HEK293 (cell line): ENCODE measurements around the gene ZNF329.

Source experiments
- CTCF ChIA-PET: fragments of 350-600 bp; formaldehyde crosslinking; extraction: SDS; loops from one replicate; lab custom pipeline; 2021; ENCODE audit warnings: antibody characterized with exemption; lab: Yijun Ruan, JAX
- POLR2A ChIA-PET: fragments of 300-600 bp; formaldehyde crosslinking; extraction: SDS; loops from one replicate; lab custom pipeline; 2020; ENCODE audit warnings: antibody characterized with exemption, inconsistent platforms; lab: Yijun Ruan, JAX
- H3K27ac ChIP-seq: fragments of 200-500 bp; sonication (Bioruptor generic); 2 replicates; pipeline ENCODE4 v1.5.1; 2014; ENCODE audit warnings: low read depth, low read length, control low read depth, inconsistent platforms; ENCODE audit errors: extremely low read depth
- H3K36me3 ChIP-seq, 2 experiments: fragments of 200-500 bp in 1 of 2; sonication (Bioruptor generic) in 1 of 2; 1 replicate in 1 of 2; 2 replicates in 1 of 2; pipeline ENCODE4 v1.5.1; 2014 to 2017; ENCODE audit warnings: inconsistent platforms in 2 of 2, low read length in 2 of 2; ENCODE audit not compliant: control insufficient read depth in 2 of 2, insufficient read depth in 1 of 2
- H3K4me1 ChIP-seq: fragments of 200-500 bp; sonication (Bioruptor generic); 2 replicates; pipeline ENCODE4 v1.5.1; 2014; ENCODE audit warnings: mild to moderate bottlenecking, low read length, inconsistent platforms; ENCODE audit not compliant: control insufficient read depth, insufficient read depth
- H3K4me3 ChIP-seq: 2 replicates; pipeline ENCODE4 v1.5.1; 2011; ENCODE audit warnings: low read depth, mild to moderate bottlenecking, control low read depth, low read length, moderate library complexity
- H3K9me3 ChIP-seq: fragments of 200-500 bp; sonication (Bioruptor generic); 2 replicates; pipeline ENCODE4 v1.5.1; 2014; ENCODE audit warnings: low read depth, low read length, inconsistent platforms; ENCODE audit not compliant: control insufficient read depth, insufficient read depth
- BCL11A ChIP-seq: fragments of 450-650 bp; formaldehyde crosslinking; IDR thresholded peaks from 2 replicates; pipeline ENCODE4 v1.5.1; 2016; ENCODE audit warnings: low read depth, missing biosample characterization, missing genetic modification characterization
- EGR2 ChIP-seq: fragments of 450-650 bp; formaldehyde crosslinking; IDR thresholded peaks from 2 replicates; pipeline ENCODE4 v1.5.1; 2016; ENCODE audit warnings: low read depth, missing biosample characterization, missing genetic modification characterization
- SALL2 ChIP-seq: fragments of 450-650 bp; formaldehyde crosslinking; IDR thresholded peaks from 2 replicates; pipeline ENCODE4 v1.5.0; 2017; ENCODE audit warnings: missing biosample characterization, mild to moderate bottlenecking, missing genetic modification characterization, borderline replicate concordance
- ZBTB20 ChIP-seq: fragments of 450-650 bp; formaldehyde crosslinking; IDR thresholded peaks from 2 replicates; pipeline ENCODE4 v1.5.1; 2016; ENCODE audit warnings: missing biosample characterization, missing genetic modification characterization
- ZBTB48 ChIP-seq: fragments of 450-650 bp; formaldehyde crosslinking; IDR thresholded peaks from 2 replicates; pipeline ENCODE4 v1.5.1; 2016; ENCODE audit warnings: missing biosample characterization, missing genetic modification characterization
- ZFHX2 ChIP-seq: fragments of 450-650 bp; formaldehyde crosslinking; conservative IDR thresholded peaks from 2 replicates; pipeline ENCODE4 v1.5.1; 2016; ENCODE audit warnings: missing biosample characterization, missing genetic modification characterization
- ZIC2 ChIP-seq: fragments of 450-650 bp; formaldehyde crosslinking; IDR thresholded peaks from 2 replicates; pipeline ENCODE4 v1.5.1; 2016; ENCODE audit warnings: missing biosample characterization, missing genetic modification characterization
- ZNF146 ChIP-seq: fragments of 450-650 bp; formaldehyde crosslinking; IDR thresholded peaks from 2 replicates; pipeline ENCODE4 v1.5.1; 2016; ENCODE audit warnings: missing biosample characterization, missing genetic modification characterization
- ZNF155 ChIP-seq: fragments of 450-650 bp; formaldehyde crosslinking; IDR thresholded peaks from 2 replicates; pipeline ENCODE4 v1.5.1; 2016; ENCODE audit warnings: missing biosample characterization, missing genetic modification characterization
- ZNF16 ChIP-seq: fragments of 450-650 bp; formaldehyde crosslinking; IDR thresholded peaks from 2 replicates; pipeline ENCODE4 v1.5.1; 2016; ENCODE audit warnings: low read depth, missing biosample characterization, missing genetic modification characterization
- ZNF175 ChIP-seq: fragments of 450-650 bp; formaldehyde crosslinking; IDR thresholded peaks from 2 replicates; pipeline ENCODE4 v1.5.1; 2016; ENCODE audit warnings: missing biosample characterization, missing genetic modification characterization
- ZNF202 ChIP-seq: fragments of 450-650 bp; formaldehyde crosslinking; IDR thresholded peaks from 2 replicates; pipeline ENCODE4 v1.5.1; 2016; ENCODE audit warnings: missing biosample characterization, missing genetic modification characterization, borderline replicate concordance
- ZNF214 ChIP-seq: fragments of 450-650 bp; formaldehyde crosslinking; IDR thresholded peaks from 2 replicates; pipeline ENCODE4 v1.5.1; 2017; ENCODE audit warnings: missing biosample characterization, mild to moderate bottlenecking, missing genetic modification characterization, borderline replicate concordance
- ZNF221 ChIP-seq: fragments of 450-650 bp; formaldehyde crosslinking; IDR thresholded peaks from 2 replicates; pipeline ENCODE4 v1.5.1; 2017; ENCODE audit warnings: missing biosample characterization, missing genetic modification characterization, borderline replicate concordance
- ZNF24 ChIP-seq: fragments of 450-650 bp; formaldehyde crosslinking; IDR thresholded peaks from 2 replicates; pipeline ENCODE4 v1.5.1; 2016; ENCODE audit warnings: missing biosample characterization, missing genetic modification characterization
- ZNF341 ChIP-seq: fragments of 450-650 bp; formaldehyde crosslinking; IDR thresholded peaks from 2 replicates; pipeline ENCODE4; 2016; ENCODE audit warnings: low read depth, missing biosample characterization, missing genetic modification characterization
- ZNF391 ChIP-seq: fragments of 450-650 bp; formaldehyde crosslinking; IDR thresholded peaks from 2 replicates; pipeline ENCODE4 v1.5.1; 2016; ENCODE audit warnings: low read depth, missing biosample characterization, missing genetic modification characterization, borderline replicate concordance
- ZNF423 ChIP-seq: fragments of 450-650 bp; formaldehyde crosslinking; IDR thresholded peaks from 2 replicates; pipeline ENCODE4 v1.5.1; 2016; ENCODE audit warnings: missing biosample characterization, missing genetic modification characterization
- ZNF514 ChIP-seq: fragments of 450-650 bp; formaldehyde crosslinking; IDR thresholded peaks from 2 replicates; pipeline ENCODE4 v1.5.1; 2016; ENCODE audit warnings: missing biosample characterization, missing genetic modification characterization
- ZNF623 ChIP-seq: fragments of 450-650 bp; formaldehyde crosslinking; IDR thresholded peaks from 2 replicates; pipeline ENCODE4 v1.5.1; 2016; ENCODE audit warnings: missing biosample characterization, missing genetic modification characterization
- ZNF654 ChIP-seq: fragments of 450-650 bp; formaldehyde crosslinking; IDR thresholded peaks from 2 replicates; pipeline ENCODE4 v1.5.1; 2016; ENCODE audit warnings: low read depth, missing biosample characterization, missing genetic modification characterization
- ZNF658 ChIP-seq: fragments of 450-650 bp; formaldehyde crosslinking; IDR thresholded peaks from 2 replicates; pipeline ENCODE4; 2016; ENCODE audit warnings: missing biosample characterization, missing genetic modification characterization
- ZNF670 ChIP-seq: fragments of 450-650 bp; formaldehyde crosslinking; IDR thresholded peaks from 2 replicates; pipeline ENCODE4 v1.5.1; 2016; ENCODE audit warnings: missing biosample characterization, missing genetic modification characterization, low read depth
- ZNF76 ChIP-seq: fragments of 450-650 bp; formaldehyde crosslinking; IDR thresholded peaks from 2 replicates; pipeline ENCODE4; 2016; ENCODE audit warnings: low read depth, missing biosample characterization, missing genetic modification characterization, borderline replicate concordance
- ZNF785 ChIP-seq: fragments of 450-650 bp; formaldehyde crosslinking; IDR thresholded peaks from 2 replicates; pipeline ENCODE4 v1.5.1; 2016; ENCODE audit warnings: missing biosample characterization, missing genetic modification characterization
- ZNF837 ChIP-seq: fragments of 450-650 bp; formaldehyde crosslinking; IDR thresholded peaks from 2 replicates; pipeline ENCODE4 v1.5.1; 2016; ENCODE audit warnings: missing biosample characterization, missing genetic modification characterization
- ZNF843 ChIP-seq: fragments of 450-650 bp; formaldehyde crosslinking; IDR thresholded peaks from 2 replicates; pipeline ENCODE4 v1.5.1; 2016; ENCODE audit warnings: missing biosample characterization, missing genetic modification characterization
- ZSCAN5A ChIP-seq: fragments of 450-650 bp; formaldehyde crosslinking; IDR thresholded peaks from 2 replicates; pipeline ENCODE4 v1.5.1; 2016; ENCODE audit warnings: missing biosample characterization, missing genetic modification characterization
- ZXDB ChIP-seq: fragments of 450-650 bp; formaldehyde crosslinking; IDR thresholded peaks from 2 replicates; pipeline ENCODE4 v1.5.1; 2016; ENCODE audit warnings: missing biosample characterization, missing genetic modification characterization
- TF ChIP-seq, protein P1 (sequence below): fragments of 450-650 bp; formaldehyde crosslinking; IDR thresholded peaks from 2 replicates; pipeline ENCODE4 v1.5.1; 2017; ENCODE audit warnings: missing biosample characterization, missing genetic modification characterization
- TF ChIP-seq, protein P2 (sequence below): fragments of 450-650 bp; formaldehyde crosslinking; IDR thresholded peaks from 2 replicates; pipeline ENCODE4 v1.5.1; 2016; ENCODE audit warnings: missing biosample characterization, missing genetic modification characterization
- TF ChIP-seq, protein P3 (sequence below): fragments of 450-650 bp; formaldehyde crosslinking; IDR thresholded peaks from 2 replicates; pipeline ENCODE4 v1.5.1; 2016; ENCODE audit warnings: missing biosample characterization, missing genetic modification characterization

The ZNF329 gene

GRCh38 chr19:58154679-58155648 lies 4.4 kb upstream of the ZNF329 start:
- Histone ChIP-seq H3K4me1 (no peaks in the 10 kb centered on the region), H3K27ac (peak overlapping the region; percentile 39; the same call in 1 of the 2 replicates), H3K4me3 (peak overlapping the region; percentile 97), H3K9me3 (no peaks in the 10 kb centered on the region; the same call in 1 of the 2 replicates), H3K36me3 (no peaks in the 10 kb centered on the region)
- POLR2A ChIA-PET = interaction anchor here (0.7 to 0.8 kb wide), 3 partner anchors 109 to 1339 kb away, joined by 3 to 4 read pairs (median 3); partner anchors contain the start of gene ZNF417
- CTCF ChIA-PET = interaction anchor here (0.7 to 1.7 kb wide), 5 partner anchors 31 to 374 kb away, joined by 3 to 7 read pairs (median 4); no protein-coding TSS in a partner anchor
- no peak; the same call in 1 of the 2 replicates for TF ChIP-seq ZNF391 (tag by site-specific recombination)
- TF ChIP-seq ZNF837 (tag by site-specific recombination) = no peak
- 0 out of 2 replicates have a peak, but pooled peaks have one; percentile 8 for TF ChIP-seq ZNF623 (tag by site-specific recombination)
- no peak for TF ChIP-seq ZBTB48 (tag by site-specific recombination)
- TF ChIP-seq ZFHX2 = peak; percentile 65; the same call in 1 of the 2 replicates
- no peak for TF ChIP-seq ZNF155 (tag by site-specific recombination)
- no peak for TF ChIP-seq ZNF202
- TF ChIP-seq ZNF670 (tag by site-specific recombination) = no peak
- no peak for TF ChIP-seq ZNF423 (tag by site-specific recombination)
- TF ChIP-seq SALL2 (tag by site-specific recombination) = no peak
- peak; percentile 75 for TF ChIP-seq ZNF341 (tag by site-specific recombination)
- no peak for TF ChIP-seq BCL11A (tag by site-specific recombination)
- no peak for TF ChIP-seq ZNF175
- TF ChIP-seq ZIC2 (tag by site-specific recombination) = 0 out of 2 replicates have a peak, but pooled peaks have one; percentile 15
- peak; percentile 93 for TF ChIP-seq ZNF654 (tag by site-specific recombination)
- TF ChIP-seq ZNF76 (tag by site-specific recombination) = peak; percentile 95
- TF ChIP-seq ZNF221 (tag by site-specific recombination) = no peak
- no peak for TF ChIP-seq ZNF658 (tag by site-specific recombination)
- TF ChIP-seq ZNF214 (tag by site-specific recombination) = no peak
- TF ChIP-seq ZNF785 (tag by site-specific recombination) = no peak
- no peak for TF ChIP-seq ZNF843 (tag by site-specific recombination)
- no peak for TF ChIP-seq ZNF514 (tag by site-specific recombination)
- no peak for TF ChIP-seq ZNF146 (tag by site-specific recombination)
- no peak for TF ChIP-seq ZNF16 (tag by site-specific recombination)
- TF ChIP-seq, protein P1, sequence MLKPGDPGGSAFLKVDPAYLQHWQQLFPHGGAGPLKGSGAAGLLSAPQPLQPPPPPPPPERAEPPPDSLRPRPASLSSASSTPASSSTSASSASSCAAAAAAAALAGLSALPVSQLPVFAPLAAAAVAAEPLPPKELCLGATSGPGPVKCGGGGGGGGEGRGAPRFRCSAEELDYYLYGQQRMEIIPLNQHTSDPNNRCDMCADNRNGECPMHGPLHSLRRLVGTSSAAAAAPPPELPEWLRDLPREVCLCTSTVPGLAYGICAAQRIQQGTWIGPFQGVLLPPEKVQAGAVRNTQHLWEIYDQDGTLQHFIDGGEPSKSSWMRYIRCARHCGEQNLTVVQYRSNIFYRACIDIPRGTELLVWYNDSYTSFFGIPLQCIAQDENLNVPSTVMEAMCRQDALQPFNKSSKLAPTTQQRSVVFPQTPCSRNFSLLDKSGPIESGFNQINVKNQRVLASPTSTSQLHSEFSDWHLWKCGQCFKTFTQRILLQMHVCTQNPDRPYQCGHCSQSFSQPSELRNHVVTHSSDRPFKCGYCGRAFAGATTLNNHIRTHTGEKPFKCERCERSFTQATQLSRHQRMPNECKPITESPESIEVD = no peak
- TF ChIP-seq ZBTB20 (tag by site-specific recombination) = peak; percentile 61; the same call in 1 of the 2 replicates
- TF ChIP-seq, protein P2, sequence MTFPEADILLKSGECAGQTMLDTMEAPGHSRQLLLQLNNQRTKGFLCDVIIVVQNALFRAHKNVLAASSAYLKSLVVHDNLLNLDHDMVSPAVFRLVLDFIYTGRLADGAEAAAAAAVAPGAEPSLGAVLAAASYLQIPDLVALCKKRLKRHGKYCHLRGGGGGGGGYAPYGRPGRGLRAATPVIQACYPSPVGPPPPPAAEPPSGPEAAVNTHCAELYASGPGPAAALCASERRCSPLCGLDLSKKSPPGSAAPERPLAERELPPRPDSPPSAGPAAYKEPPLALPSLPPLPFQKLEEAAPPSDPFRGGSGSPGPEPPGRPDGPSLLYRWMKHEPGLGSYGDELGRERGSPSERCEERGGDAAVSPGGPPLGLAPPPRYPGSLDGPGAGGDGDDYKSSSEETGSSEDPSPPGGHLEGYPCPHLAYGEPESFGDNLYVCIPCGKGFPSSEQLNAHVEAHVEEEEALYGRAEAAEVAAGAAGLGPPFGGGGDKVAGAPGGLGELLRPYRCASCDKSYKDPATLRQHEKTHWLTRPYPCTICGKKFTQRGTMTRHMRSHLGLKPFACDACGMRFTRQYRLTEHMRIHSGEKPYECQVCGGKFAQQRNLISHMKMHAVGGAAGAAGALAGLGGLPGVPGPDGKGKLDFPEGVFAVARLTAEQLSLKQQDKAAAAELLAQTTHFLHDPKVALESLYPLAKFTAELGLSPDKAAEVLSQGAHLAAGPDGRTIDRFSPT (tag by site-specific recombination) = no peak
- TF ChIP-seq ZSCAN5A = no peak
- peak; percentile 51 for TF ChIP-seq ZXDB (tag by site-specific recombination)
- TF ChIP-seq, protein P3, sequence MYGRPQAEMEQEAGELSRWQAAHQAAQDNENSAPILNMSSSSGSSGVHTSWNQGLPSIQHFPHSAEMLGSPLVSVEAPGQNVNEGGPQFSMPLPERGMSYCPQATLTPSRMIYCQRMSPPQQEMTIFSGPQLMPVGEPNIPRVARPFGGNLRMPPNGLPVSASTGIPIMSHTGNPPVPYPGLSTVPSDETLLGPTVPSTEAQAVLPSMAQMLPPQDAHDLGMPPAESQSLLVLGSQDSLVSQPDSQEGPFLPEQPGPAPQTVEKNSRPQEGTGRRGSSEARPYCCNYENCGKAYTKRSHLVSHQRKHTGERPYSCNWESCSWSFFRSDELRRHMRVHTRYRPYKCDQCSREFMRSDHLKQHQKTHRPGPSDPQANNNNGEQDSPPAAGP (tag by site-specific recombination) = 0 out of 2 replicates have a peak, but pooled peaks have one; percentile 38
- peak; percentile 46; the same call in 1 of the 2 replicates for TF ChIP-seq ZNF24 (tag by site-specific recombination)
- TF ChIP-seq EGR2 (tag by site-specific recombination) = peak; percentile 35
